OCI-LY1 (cell line): Measurements from ENCODE around the gene ASNSD1.
"Not testable (repeated sequence)": the region's sequence is repeated elsewhere in the genome, so short reads cannot be mapped to it uniquely, and the experiment has no call there.

Source experiments
- H2AFZ ChIP-seq: fragments of 200-600 bp; sonication (generic), shearing (Covaris generic); 2 replicates; pipeline ENCODE4 v1.6.0; 2014; ENCODE audit warnings: antibody characterized with exemption, mild to moderate bottlenecking, low read length
- H3F3A ChIP-seq: fragments of 200-600 bp; sonication (generic), shearing (Covaris generic); 2 replicates; pipeline ENCODE4 v1.6.0; 2014; ENCODE audit warnings: mild to moderate bottlenecking, antibody characterized with exemption, low read length, moderate library complexity; ENCODE audit not compliant: insufficient read depth
- H3K27ac ChIP-seq: fragments of 200-600 bp; sonication (generic); 2 replicates; pipeline ENCODE4 v1.5.1; 2014; ENCODE audit warnings: low read length, mixed run types, mild to moderate bottlenecking, low read depth; ENCODE audit not compliant: poor library complexity, severe bottlenecking
- H3K27me3 ChIP-seq: fragments of 200-600 bp; sonication (generic); 2 replicates; pipeline ENCODE4 v1.6.0; 2014; ENCODE audit warnings: antibody characterized with exemption, mild to moderate bottlenecking, low read length, moderate library complexity; ENCODE audit not compliant: insufficient read depth
- H3K36me3 ChIP-seq: fragments of 200-600 bp; sonication (generic); 2 replicates; pipeline ENCODE4 v1.6.1; 2014; ENCODE audit warnings: mild to moderate bottlenecking, antibody characterized with exemption, low read length, moderate library complexity, mixed read lengths; ENCODE audit not compliant: insufficient read depth
- H3K4me1 ChIP-seq: fragments of 200-600 bp; sonication (generic); 2 replicates; pipeline ENCODE4 v1.5.1; 2014; ENCODE audit warnings: mild to moderate bottlenecking, low read length, moderate library complexity; ENCODE audit not compliant: insufficient read depth, severe bottlenecking
- H3K4me2 ChIP-seq: fragments of 200-600 bp; sonication (generic), shearing (Covaris generic); 2 replicates; pipeline ENCODE4 v1.6.1; 2014; ENCODE audit warnings: low read length
- H3K4me3 ChIP-seq: fragments of 200-600 bp; sonication (generic); 2 replicates; pipeline ENCODE4 v1.5.1; 2014; ENCODE audit warnings: low read length, low read depth, mild to moderate bottlenecking, mixed read lengths; ENCODE audit not compliant: poor library complexity, severe bottlenecking
- H3K79me2 ChIP-seq: fragments of 200-600 bp; shearing (Covaris generic); 2 replicates; pipeline ENCODE4 v1.6.1; 2016; ENCODE audit warnings: mixed run types, low read length, mixed read lengths; ENCODE audit not compliant: insufficient read depth
- H3K9ac ChIP-seq: fragments of 200-600 bp; sonication (generic), shearing (Covaris generic); 2 replicates; pipeline ENCODE4 v1.6.1; 2014; ENCODE audit warnings: mild to moderate bottlenecking, low read length, mixed read lengths
- H3K9me2 ChIP-seq: fragments of 200-600 bp; sonication (generic), shearing (Covaris generic); 2 replicates; pipeline ENCODE4 v1.6.1; 2014; ENCODE audit warnings: low read depth, mild to moderate bottlenecking, low read length, mixed read lengths
- H3K9me3 ChIP-seq: fragments of 200-600 bp; shearing (Covaris generic); 2 replicates; pipeline ENCODE4 v1.6.1; 2014; ENCODE audit warnings: low read length, mixed read lengths
- H4K20me1 ChIP-seq: fragments of 200-600 bp; sonication (generic), shearing (Covaris generic); 2 replicates; pipeline ENCODE4 v1.6.0; 2016; ENCODE audit warnings: mild to moderate bottlenecking, low read length; ENCODE audit not compliant: insufficient read depth
- EZH2 ChIP-seq: fragments of 200-600 bp; sonication (generic), shearing (Covaris generic); IDR thresholded peaks from 2 replicates; pipeline ENCODE4 v1.8.0; 2017; ENCODE audit warnings: borderline replicate concordance, mixed run types, mild to moderate bottlenecking, antibody characterized with exemption, low read length, moderate library complexity, mixed read lengths
- TF ChIP-seq, protein P1 (sequence below): fragments of 200-600 bp; sonication (generic), shearing (Covaris generic); IDR thresholded peaks from 2 replicates; pipeline ENCODE4 v1.5.1; 2017; ENCODE audit warnings: mild to moderate bottlenecking, antibody characterized with exemption, low read length, moderate library complexity, mixed read lengths

ASNSD1 gene

DNA sequence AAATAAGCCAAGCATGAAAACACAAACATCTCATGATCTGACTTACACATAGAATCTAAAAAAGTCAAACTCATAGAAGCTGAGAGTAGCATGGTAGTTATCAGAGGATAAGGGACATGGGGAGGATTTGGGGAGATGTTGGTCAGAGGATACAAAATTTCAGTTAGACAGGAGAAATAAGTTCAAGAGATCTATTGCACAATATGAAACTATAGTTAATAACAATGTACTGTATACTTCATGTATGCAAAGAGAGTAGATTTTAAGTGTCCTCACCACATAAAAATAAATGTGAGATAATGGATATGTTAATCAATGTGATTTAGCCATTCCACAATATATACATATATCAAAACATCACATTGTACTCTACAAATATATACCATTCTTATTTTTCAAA is 10.0 kb upstream of the ASNSD1 start:
- Histone ChIP-seq H3K9me3 (0 out of 2 replicates have a peak, but pooled peaks cover 2% of the 10 kb centered on the region), H3K9ac (no peak overlapping the region), H4K20me1 (no peaks in the 10 kb centered on the region), H3K4me2 (no peak overlapping the region), H3F3A (no peaks in the 10 kb centered on the region), H3K27ac (no peak overlapping the region), H2AFZ (no peak overlapping the region), H3K27me3 (no peaks in the 10 kb centered on the region), H3K4me3 (no peak overlapping the region), H3K4me1 (no peaks in the 10 kb centered on the region), H3K79me2 (no peaks in the 10 kb centered on the region), H3K9me2 (no peaks in the 10 kb centered on the region), H3K36me3 (no peaks in the 10 kb centered on the region)
- TF ChIP-seq EZH2: no peak
- TF ChIP-seq, protein P1, sequence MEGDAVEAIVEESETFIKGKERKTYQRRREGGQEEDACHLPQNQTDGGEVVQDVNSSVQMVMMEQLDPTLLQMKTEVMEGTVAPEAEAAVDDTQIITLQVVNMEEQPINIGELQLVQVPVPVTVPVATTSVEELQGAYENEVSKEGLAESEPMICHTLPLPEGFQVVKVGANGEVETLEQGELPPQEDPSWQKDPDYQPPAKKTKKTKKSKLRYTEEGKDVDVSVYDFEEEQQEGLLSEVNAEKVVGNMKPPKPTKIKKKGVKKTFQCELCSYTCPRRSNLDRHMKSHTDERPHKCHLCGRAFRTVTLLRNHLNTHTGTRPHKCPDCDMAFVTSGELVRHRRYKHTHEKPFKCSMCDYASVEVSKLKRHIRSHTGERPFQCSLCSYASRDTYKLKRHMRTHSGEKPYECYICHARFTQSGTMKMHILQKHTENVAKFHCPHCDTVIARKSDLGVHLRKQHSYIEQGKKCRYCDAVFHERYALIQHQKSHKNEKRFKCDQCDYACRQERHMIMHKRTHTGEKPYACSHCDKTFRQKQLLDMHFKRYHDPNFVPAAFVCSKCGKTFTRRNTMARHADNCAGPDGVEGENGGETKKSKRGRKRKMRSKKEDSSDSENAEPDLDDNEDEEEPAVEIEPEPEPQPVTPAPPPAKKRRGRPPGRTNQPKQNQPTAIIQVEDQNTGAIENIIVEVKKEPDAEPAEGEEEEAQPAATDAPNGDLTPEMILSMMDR: no peak

DNA sequence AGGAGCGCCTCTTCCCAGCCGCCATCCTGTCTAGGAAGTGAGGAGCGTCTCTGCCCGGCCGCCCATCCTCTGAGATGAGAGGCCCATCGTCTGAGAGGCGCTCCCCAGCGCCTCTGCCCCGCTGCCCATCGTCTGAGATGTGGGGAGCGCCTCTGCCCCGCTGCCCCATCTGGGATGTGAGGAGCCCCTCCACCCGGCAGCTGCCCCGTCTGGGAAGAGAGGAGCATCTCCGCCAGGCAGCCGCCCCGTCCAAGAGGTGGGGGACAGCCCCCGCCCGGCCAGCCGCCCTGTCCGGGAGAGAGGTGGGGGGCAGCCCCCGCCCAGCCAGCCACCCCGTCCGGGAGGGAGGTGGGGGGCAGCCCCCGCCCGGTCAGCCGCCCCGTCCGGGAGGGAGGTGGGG is 7.8 kb upstream of the ASNSD1 start:
- H3K27ac ChIP-seq, H3K79me2 ChIP-seq, H3K9me3 ChIP-seq, H3F3A ChIP-seq, H3K36me3 ChIP-seq, H3K4me3 ChIP-seq, H3K9me2 ChIP-seq, H4K20me1 ChIP-seq, H3K9ac ChIP-seq, H3K27me3 ChIP-seq, H3K4me2 ChIP-seq, H2AFZ ChIP-seq: not testable (repeated sequence)
- H3K4me1 ChIP-seq: peaks cover 12% of the 10 kb centered on the region

DNA sequence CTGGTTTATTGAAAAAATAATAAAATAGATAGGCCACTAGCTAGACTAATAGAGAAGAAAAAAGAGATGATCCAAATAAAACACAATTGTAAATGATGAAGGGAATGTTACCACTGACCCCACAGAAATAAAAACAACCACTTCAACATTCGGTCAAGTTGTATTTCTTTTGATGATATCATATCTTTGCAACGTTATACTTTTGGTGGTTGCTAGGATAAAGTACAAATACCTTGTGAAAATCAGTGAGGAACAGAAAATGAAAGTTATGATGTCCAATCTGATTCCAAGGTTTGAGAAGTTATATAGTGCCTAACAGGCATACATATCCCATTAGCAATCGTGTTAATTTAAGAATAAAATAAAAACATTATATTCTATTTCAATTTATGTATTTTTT is 6.6 kb upstream of the ASNSD1 start:
- Histone ChIP-seq H2AFZ (no peak overlapping the region), H3K9me2 (no peaks in the 10 kb centered on the region), H3K4me1 (peaks cover 18% of the 10 kb centered on the region), H3K27ac (no peak overlapping the region), H3K9me3 (0 out of 2 replicates have a peak, but pooled peaks cover 2% of the 10 kb centered on the region), H3K27me3 (no peaks in the 10 kb centered on the region), H4K20me1 (no peaks in the 10 kb centered on the region), H3K36me3 (no peaks in the 10 kb centered on the region), H3F3A (no peaks in the 10 kb centered on the region), H3K4me3 (no peak overlapping the region), H3K79me2 (no peaks in the 10 kb centered on the region), H3K4me2 (no peak overlapping the region), H3K9ac (no peak overlapping the region)
- TF ChIP-seq, protein P1: no peak
- no peak for TF ChIP-seq EZH2

DNA sequence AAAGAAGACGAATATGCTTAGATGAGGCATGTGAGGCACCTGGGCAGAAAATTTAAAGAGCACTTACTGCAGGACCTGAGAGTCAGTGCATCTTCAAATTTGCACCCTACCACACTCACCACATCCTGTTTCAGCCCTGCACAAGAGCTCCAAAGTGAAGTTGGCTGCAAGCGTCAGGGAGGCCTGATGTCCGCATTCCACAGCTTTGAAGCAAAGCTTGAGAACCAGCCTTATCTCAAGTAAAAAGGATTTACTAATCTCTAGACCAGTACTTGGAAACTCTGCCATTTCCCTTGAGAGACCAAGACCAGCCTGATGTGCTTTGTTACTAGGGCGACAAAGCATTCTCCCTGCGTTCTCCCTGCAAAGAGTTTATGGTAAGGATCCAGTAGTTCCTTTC is 3.4 kb upstream of the ASNSD1 start:
- TF ChIP-seq EZH2: no peak
- TF ChIP-seq, protein P1: no peak
- Histone ChIP-seq H3K27ac (no peak overlapping the region), H3K4me1 (peaks cover 28% of the 10 kb centered on the region), H3K9me2 (no peaks in the 10 kb centered on the region), H3F3A (no peaks in the 10 kb centered on the region), H3K9ac (no peak overlapping the region; the same call in 1 of the 2 replicates), H3K27me3 (no peaks in the 10 kb centered on the region), H3K9me3 (no peaks in the 10 kb centered on the region), H3K4me2 (peak overlapping the region; percentile 37; the same call in 1 of the 2 replicates), H4K20me1 (no peaks in the 10 kb centered on the region), H3K36me3 (no peaks in the 10 kb centered on the region), H2AFZ (peak overlapping the region; percentile 74), H3K4me3 (no peak overlapping the region), H3K79me2 (peaks cover 14% of the 10 kb centered on the region)
